ENCODE results near the gene ANKMY1.

The ANKMY1 gene

DNA sequence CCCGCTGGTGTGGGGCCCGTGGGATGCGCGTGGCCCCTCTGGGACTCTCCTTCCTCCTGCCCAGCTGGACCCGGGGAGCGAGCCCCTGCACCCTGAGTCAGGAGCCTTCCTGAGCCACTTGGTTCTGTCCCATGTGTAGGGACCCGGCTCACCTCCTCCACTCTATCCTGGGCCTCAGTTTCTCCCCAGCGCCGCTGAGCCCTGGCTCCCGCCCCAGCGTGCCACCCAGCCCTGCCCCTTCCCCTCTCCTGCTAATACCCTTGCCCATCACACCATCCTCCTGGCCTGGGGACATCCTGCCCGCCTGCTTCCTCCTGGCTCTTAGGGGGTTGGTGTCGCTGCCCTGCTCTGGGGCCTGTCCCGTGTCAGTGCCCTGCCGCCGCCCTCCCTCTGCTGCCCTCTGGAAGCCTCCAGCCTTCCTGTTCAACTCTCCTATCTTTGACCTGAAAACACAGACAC is 97.5 kb downstream of the ANKMY1 start:
- no peak for DNase-seq (ENCODE audit: low read depth in 2 of 2)

DNA sequence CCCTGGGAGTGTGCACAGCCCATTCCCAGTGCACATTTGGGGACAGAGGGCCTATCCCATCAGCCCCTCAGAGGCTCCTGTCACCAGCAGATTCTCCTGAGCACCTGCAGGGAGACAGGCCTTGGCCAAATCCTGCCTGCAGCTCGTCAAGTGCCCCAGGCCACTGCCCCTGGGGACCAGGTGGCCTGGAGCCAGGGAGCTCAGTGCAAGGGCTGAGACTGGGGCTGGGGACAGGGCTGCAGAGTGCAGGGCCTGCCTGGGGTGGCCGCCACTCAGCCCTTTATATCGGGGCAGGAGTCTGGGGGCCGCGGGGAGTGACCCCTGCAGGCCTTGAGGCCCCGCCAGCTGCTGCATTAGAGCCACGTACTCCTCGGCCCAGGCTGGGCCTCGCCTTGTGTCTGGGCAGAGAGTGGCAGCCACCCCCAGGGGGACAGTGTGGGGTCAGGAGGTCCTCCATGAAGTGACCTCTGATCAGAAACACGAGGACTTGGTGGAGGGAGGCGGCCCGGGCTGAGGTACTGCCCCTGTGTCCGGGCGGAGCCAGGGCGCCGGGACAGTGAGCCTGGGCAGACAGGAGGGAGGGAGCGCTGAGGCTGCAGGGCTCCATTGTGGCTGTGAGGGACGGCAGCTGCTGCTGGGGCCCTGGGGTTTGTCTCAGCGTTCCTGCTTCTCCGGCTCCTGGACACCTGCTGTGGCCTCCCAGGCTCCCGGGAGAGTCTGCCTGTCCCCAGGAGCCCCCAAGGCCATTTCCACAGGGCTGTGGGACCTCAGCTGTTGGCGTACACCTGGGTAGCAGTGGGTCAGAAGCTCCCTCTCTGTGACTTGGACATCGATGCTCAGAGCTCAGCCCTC is 98.2 kb downstream of the ANKMY1 start:
- DNase-seq (ENCODE audit: low read depth in 2 of 2) = no peak

DNA sequence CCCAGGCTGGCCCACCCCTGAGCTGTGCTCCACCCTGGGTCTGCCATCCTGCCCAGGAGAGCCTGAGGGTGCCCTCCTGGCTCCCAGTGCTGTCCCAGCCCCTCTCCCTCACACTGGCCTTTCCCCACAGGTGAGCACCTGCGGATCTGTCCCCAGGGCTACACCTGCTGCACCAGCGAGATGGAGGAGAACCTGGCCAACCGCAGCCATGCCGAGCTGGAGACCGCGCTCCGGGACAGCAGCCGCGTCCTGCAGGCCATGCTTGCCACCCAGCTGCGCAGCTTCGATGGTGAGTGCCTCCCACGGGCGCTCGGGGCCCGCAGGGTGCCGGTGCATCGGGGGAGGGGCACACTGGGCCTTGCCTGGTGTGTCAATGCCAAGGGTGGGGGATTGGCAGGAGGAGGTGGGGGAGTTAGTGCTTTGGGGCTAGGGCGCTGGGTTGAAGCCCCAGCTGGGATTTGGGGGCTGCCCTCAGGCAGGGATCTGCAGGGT is 98.8 kb downstream of the ANKMY1 start:
- no peak for DNase-seq (ENCODE audit: low read depth in 2 of 2)

DNA sequence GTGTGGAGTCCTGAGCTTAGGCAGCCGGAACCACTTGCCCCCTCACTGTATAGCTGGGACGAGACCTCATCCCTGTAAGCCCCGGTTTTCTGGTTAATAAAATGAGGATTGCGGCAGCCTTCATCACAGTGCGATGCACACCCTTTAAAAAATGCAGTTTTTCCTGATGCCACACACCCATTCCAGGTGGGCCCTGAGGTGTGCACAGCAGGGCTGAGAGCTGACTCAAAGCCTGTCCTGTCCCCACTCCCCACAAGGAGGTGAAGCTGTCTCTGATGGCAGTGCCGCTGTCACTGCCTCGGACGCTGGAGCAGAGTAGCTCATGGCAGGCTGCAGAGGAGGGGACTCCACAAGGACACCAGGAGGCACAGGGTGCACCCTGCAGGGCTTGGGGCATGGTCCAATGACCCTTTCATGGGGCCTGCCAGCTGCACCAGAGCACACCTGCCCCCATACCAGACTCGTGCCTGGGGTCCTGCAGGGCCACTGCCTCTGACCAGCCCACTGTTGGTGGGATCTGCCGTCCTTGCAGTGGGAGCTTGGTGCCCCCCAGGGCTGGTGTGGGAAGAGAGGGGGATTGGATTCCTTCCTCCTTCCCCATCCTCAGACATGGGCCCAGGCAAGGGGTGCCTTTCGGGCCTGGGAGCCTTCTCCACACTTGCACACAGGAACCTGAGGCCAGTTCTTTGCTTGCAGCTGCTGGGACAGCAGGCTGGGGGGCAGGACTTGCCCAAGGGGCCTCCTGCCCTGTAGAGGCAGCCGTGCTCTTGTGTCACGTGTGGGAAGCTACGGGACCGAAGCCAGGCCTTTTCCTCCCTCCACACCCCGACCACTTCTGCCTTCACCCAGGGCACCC is 99.5 kb downstream of the ANKMY1 start:
- no peak for DNase-seq (ENCODE audit: low read depth in 2 of 2)

DNA sequence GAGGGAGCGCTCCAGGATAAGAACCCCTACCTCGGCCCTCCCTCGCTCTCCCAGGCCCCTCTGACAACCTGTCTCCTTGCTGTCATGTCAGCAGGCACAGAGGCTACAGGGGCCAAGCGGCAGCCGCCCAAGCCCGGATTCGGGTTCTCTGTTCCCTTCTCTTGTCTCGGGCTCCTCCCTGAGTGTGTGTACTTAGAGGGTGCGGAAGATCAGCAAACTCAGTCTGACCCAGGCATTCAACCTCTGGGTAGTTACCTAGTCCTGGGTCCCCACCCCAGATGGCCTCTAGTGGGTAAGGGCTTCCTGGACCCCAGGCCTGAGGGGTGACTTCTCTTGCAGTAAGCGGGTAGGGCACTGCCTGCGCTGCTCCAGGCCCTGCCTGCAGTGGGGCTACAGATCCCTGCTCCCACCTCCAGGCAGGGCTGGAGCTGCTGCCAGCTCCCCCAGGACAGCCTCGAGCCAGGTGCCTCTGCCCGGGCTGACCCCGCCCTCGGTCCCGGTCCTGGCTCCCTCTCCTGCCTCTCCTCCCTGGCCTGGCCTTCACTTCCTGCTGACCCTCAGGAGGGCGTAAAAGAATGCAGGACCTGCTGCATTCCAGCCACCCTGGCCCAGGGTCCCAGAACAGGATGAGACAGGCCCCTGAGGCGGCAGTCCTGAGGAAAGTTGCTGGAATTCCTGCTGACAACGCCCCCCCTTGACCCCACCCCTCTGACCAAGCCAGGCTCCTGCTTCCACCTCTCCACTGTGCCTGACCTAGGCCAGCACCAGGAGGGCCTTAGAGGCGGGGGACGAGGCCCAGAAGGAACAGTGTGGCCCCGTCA is 100.4 kb downstream of the ANKMY1 start:
- no peak for DNase-seq (ENCODE audit: low read depth in 2 of 2)

DNA sequence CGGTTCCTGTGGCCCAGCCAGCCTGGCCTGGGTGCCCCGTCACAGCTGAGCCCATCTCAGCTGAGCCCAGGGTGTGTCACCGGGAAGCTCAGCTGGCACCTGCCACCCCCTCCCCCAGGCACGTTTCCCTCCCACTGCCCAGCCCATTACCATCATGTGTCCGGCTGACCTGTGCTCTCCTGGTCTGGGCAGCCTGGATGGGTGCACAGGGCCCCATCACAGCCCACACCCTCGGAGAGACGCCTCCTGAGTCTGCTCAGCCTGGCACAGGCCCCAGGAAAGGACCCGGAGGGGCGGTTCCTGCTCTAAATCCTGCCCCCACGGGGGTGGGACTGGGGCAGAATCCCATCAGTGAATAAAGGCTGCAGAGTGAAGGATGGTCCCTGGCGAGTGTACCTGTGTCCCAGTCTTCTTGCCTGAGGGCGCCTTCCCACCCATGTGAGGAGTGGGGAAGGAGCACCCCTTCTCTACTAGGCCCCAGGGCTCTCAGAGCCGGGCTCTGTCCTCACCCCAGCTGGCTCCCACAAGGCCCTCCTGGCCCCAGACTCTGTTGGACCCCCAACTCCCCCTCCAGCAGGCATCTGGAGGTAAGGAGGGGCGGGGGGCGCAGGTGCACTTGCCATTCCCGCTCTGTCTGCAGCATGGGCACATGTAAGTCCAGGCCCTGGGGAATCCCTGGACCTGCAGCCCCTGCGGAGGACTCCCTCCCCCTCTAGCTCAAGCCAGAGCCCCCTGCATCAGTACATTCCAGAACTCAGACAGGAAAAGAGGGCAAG is 101.2 kb downstream of the ANKMY1 start:
- DNase-seq (ENCODE audit: low read depth in 2 of 2) = no peak

DNA sequence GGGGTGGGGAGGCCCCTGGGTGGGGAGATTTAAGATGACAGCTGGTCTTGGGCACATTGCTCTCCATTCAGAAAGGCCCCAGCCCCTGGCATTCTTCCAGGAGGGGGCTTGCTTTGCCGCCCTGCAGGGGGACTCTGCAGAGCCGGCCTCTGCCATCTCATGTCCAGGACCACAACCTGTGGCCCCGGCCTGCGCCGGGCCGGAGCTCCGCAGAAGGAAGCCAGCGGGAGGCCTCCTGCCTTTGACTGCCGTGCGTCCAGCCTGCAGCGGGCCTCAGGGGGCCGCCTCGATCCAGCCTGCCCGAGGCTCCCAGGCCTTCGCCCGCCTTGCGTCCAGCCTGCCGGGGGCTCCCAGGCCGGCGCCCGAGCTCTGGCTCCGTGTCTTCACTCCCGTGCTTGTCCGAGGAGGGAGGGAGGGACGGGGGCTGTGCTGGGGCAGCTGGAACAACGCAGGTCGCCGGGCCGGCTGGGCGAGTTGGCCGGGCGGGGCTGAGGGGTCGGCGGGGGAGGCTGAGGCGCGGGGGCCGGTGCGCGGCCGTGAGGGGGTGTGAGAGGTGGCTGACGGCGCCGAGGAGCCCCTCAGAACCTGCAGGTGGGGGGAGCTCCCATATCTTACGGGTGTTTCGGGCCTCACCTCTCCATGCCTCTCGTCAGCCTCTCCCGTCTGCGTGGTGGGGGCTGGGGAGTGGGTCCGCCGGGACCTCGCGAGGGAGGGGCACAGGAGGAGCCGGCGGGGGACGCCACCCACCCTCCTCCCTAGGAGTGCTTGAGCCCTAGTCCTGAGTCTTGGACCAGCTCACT is 101.9 kb downstream of the ANKMY1 start:
- DNase-seq (ENCODE audit: low read depth in 2 of 2) = no peak

DNA sequence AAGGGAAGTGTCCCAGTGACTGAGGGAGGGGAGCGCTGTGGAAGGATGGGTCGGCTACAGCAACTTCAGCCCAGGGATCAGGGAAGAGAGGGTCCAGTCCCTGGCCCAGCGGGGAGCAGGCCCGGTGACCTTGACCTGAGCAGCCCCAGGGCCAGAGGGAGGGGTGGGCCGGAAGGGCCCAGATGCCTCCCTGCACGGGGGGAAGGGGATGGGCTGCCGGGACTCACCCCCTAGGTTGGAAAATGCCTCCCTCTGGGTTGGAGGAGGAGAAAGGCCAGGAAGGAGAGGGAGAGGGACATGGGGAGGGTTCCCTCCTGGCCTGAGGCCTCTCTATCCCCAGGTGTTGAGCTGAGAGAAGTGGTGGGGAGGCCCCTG is 102.5 kb downstream of the ANKMY1 start:
- no peak for DNase-seq (ENCODE audit: low read depth in 2 of 2)

DNA sequence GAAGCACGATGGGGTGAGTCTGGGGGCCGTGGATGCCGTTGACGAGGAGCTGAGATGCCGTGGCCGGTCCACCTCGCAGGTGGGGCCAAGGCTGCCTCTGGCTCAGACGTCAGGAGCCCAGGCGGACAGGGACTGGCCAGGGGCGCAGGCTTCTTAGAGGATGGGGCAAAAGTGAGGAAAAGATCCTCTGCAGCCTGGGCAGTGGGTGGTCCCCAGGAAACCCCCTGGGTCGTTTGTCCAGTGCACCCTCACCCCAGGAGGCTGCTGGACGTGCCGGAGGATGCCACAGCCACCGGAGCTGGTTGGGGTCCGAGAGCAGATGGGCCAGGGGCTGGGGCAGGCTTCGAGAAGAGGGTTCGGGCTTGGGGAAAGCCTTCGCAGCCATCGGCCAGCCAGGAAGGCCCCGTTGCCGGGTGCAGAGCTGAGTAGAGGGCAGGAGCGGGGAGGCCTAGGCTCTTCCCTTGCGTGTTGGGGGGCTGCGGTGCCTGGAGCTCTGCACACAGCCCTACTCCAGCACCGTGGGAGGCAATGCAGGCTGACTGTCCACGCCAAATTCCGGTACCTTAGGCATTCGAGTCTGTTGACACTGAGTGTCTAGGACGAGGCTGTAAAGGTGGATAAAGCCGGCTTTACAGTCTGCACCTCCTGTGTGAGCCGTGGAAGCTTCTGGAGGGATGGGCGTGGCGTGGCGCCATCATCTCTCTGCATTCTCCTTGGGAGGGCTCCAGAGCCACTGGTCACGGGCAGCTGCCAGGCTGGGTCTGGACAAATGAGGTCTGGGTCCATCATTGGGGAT is 103.5 kb downstream of the ANKMY1 start:
- no peak for DNase-seq (ENCODE audit: low read depth in 2 of 2)

DNA sequence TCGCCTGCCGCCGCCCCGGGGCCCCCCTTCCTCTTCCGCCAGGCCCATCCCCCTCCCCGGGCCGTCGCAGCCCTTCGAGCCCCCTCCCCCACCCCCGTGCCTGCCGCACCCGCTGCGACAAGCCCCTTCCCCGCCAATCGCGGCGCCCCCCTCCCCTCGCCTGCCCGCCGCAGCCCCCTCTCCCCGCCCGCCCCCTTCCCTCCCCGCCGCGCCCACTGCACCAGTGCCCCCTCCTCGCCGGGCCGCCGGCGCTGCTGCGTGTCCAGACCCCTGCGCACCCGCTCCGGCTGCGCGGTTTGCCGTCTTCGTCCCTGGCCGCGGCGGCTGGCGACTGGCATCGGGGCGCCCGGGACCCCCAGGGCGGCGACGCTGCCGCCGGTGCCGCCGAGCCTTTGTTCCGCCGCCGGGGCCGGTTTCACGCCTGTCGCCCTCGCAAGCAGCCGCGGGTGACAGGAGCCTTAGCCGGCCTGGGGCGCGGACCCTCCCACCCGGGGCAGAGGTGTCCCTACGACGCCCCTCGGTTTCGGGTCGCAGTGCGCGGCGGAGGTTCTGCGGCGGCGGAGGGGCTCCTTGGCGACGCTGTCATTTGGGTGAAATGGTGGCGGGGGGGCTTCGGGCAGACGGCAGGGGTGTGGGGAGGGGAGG is 104.2 kb downstream of the ANKMY1 start:
- no peak for DNase-seq (ENCODE audit: low read depth in 2 of 2)

DNA sequence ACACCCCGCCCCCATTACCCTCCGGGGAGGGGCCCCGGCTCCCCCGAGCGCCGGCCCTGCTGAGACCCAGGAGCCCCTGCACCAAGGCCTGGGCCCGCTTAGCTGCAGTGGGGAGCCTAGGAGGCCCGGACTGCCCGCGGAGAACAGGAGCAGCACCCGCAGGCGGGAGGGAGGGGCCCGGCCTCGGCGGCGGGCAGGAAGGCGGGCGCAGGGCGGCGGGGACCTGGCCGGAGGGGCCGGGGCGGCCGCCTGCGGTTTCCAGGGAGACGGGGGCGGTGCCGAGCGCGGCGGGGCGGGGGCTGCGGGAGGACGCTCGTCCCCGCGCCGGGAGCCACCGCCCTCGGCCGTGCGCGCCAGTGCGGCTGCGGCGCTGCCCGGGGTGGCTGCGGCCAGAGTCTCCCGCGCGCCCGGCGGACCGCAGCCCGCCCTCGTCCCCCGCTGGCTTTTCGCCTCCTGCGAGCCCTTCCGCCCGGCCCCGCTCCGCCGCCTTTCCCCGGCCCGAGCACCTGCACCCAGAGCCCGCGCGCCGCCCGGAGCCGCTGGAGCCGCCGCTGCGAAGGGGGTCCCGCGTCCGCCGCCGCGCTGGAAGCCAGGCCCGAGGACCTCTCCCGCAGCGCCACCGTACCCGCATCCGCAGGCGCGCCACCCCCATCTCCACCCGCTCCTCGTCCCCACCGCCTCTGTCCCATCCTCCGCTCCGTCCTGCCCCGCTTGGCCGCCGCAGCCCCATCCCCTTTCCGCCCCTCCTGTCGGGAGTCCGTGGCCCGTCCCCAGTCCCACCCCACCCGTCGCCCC is 105.1 kb downstream of the ANKMY1 start:
- no peak for DNase-seq (ENCODE audit: low read depth in 2 of 2)

DNA sequence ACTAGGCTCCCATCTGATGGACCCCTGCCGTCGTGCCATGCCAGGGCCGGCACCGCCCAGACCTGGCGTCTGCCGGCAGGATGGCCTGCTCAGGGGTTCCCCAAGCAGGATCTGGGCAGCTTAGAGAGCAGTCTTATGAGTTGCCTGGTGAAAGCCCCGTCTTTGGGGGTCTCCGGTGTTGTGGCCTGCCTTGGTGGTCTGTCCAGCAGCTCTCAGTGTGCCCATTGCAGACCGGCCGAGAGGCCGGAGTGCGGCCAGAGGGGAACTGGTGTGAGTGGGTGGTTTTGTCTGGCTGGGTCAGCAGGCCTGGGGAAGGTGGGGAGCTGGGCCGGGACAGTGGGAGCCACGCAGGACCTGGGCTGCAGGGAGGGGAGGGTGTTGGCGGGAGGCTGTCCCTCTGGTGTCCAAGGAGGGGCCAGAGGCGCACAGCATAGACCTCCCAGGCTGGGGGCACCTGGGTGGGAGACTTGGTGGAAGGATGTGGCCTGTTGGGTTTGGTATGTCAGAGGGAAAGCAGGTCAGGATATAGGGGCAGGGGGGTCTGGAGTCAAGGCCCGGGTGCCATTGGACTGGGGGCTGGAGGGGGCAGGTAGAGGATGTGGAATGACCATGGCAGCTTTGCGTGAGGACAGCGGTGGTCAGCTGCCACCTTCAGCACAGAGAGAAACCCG is 105.9 kb downstream of the ANKMY1 start:
- DNase-seq (ENCODE audit: low read depth in 2 of 2) = no peak

DNA sequence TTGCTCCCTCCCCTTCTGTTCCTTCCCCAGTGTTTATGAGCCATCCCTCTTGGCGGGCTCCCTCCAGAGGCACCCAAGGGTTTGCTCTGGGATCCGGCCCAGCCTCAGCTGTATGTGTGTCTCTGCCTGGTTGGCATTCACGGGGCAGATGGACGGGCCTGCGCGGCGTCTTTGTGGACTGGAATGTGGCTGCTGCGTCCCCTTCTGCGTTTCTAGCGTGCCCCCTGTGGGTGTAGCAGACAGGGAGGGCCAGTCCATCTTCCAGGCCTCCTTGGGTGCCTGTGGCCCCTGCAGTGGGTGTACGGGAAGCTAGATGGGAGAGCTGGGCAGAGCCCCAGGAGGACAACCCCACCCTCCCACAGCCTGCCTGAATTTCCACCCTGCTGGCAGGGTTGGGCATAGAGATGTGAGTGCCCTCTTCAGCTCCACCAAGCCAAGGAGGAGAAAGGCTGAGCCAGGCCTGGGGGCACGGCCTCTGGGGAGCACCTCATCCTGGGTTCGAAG is 106.6 kb downstream of the ANKMY1 start:
- no peak for DNase-seq (ENCODE audit: low read depth in 2 of 2)

DNA sequence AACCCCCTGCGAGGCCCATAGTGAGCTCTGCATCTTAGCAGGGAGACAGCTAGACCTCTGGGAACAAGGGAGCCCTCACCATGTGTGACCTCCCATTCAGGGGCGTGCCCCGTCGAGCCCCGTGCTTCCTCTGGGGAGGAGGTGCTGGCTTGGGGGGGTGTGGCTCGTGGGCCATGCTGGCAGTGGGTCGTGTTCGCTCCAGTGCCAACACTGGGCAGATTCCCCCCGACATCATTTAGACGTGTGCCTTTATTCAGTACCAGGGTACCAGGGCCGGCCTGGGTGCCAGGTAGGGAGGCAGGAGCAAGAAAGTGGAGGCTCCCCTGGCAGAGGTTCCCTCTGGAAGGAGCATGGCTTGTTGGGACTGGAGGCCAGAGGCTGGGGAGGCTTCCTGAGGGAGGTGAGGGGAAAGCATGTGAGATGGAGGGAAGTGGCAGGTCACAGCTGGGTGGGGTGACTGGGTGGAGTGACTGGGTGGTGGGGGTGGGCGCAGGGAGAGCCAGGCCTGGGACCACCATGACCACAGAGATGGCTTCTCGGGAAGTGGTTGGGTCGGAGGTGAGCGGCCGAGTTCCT is 107.2 kb downstream of the ANKMY1 start:
- no peak for DNase-seq (ENCODE audit: low read depth in 2 of 2)

DNA sequence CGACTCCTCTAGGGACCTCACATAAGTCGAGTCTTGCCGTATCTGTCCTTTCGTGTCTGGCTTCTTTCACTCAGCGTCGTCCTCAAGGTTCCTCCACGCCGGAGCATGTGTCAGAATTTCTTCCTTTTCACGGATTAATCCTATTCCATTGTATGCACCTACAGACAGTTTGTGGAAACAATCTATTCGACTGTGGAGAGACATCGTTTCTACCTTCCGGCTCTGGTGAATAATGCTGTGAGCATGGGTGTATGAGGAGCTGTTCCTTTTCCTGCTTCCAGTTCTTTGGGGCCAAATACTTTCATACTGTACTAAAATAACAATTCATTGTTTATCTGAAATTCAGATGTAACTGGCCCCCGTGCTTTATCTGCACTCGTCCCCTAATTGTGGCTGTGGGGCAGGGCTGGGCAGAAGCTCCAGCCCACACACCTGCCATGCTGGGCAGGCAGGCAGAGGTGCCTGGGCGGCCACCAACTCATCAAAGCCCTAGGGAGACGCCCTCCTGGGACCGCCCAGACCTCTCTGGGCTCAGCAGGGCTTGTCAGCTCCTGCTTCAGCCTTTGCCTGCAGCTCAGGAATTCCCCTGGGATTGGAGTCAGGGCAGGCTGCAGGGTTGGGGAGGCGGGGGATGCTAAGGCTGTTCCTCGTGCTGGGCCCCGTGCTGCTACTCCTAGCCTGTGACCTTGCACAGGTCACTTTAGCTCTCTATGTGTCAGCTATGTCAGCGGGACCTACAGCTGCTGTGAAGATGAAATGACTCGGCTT is 107.8 kb downstream of the ANKMY1 start:
- no peak for DNase-seq (ENCODE audit: low read depth in 2 of 2)

Measured in stimulated activated CD4-positive, alpha-beta T cell treated with anti-CD3 and anti-CD28 coated beads, Interleukin-1b, Interleukin-23, amount 100 ng/mL, for 1 hour (primary cell).